GM23248 (cell line): ENCODE data around the gene LAMA1.

Experiments used
- EZH2 ChIP-seq: fragments of 200-600 bp; sonication (generic); IDR thresholded peaks from 2 replicates; pipeline ENCODE4 v1.6.1; 2018; ENCODE audit warnings: antibody characterized with exemption, mild to moderate bottlenecking; ENCODE audit not compliant: insufficient read depth, poor library complexity, severe bottlenecking
- EZH2phosphoT487 ChIP-seq: fragments of 200-600 bp; sonication (generic); IDR thresholded peaks from 2 replicates; pipeline ENCODE4 v1.6.1; 2018; ENCODE audit warnings: antibody characterized with exemption, moderate library complexity, mild to moderate bottlenecking, low read depth; ENCODE audit not compliant: insufficient read depth

DNA sequence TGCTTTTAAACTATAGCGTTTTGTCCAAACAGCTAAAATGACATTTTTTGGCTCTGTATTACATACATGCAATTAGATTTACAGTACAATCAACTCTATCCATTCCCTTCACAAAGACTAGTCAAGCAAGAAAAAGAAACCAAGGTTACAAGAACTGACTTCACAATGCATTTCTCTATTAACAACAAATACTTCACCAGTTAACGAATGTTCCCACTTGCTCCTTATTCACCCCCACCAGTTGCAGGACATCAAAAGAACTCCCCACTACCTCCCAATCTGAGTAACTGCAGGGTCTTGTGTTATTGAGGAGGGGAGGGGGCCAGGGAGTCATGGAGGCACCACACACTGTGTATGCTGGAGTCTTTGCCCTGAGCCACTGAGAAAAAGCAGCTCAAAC is 34.9 kb downstream of the LAMA1 start:
- TF ChIP-seq EZH2phosphoT487: no peak
- no peak for TF ChIP-seq EZH2
